ENCODE results near the gene ARHGEF10L. TPM values are rescaled to one million over a fixed set of nuclear protein-coding genes. Genes with fewer than 3 reads are reported as not detected.
A peak's percentile ranks its signal among the peaks of the same experiment; 100 is the strongest.
"Not testable (repeated sequence)": the region's sequence is repeated elsewhere in the genome, so short reads cannot be mapped to it uniquely, and the experiment has no call there.

Gene ARHGEF10L
- total RNA-seq, 1 donor from 2014 or later, result 39.9 TPM

DNA sequence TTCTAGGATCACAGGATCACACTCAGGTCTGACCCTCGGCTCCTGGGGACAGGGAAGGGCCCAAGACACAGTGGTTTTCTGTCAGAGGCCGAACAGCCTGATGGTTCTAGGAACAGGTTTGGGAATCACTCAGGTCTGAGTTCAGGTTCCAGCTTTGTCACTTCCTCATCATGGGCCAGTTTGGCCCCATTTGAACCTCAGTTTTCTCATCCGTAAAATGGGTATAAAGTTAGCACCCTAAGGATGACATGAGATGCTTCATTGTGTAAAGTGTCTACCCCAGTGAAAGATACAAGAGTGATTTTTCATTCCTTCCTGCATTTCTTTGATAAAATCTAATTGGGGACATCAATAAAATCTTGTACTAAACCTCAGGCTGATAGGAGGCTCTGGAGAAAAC lies 204.4 kb downstream of the ARHGEF10L start:
- DNase-seq, result no peak

DNA sequence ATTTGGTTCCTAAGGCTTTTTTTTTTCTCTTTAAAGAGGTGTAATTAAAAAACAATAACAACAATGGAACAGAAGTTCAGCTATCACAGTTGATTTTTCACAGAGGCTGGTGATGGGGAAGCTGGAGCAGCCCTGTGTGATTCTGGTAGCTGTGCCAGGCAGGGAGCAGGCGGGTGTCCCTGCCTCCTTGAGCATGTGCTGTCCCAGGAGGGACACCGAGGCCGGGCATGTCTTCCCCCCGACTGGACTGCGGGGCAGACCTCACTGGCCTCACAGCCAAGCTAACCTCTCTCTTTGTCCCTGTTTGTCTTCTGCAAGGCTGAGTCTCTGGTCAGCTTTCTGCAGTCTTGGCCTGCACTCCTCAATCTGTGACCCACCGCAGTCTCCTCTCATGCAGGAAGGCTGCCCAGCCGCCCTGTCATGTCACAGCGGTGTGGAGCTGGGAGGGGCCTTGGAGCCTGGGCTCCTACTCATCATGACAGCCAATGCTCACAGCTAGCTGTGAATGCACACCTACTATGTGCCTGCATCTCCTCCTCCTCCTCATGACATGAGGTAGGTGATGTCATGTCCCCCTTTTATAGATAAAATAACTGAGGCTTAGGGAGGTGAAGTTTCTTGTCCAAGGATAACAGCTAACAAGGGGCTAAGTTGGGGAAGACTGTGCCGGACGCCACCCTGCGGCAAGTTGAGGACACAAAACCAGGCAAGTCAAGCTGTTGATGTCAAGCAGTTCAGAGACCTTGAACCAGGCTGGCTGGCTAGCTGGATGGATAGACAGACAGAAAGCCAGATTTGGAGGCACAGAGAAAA lies 205.4 kb downstream of the ARHGEF10L start:
- peak; percentile 19 for DNase-seq

DNA sequence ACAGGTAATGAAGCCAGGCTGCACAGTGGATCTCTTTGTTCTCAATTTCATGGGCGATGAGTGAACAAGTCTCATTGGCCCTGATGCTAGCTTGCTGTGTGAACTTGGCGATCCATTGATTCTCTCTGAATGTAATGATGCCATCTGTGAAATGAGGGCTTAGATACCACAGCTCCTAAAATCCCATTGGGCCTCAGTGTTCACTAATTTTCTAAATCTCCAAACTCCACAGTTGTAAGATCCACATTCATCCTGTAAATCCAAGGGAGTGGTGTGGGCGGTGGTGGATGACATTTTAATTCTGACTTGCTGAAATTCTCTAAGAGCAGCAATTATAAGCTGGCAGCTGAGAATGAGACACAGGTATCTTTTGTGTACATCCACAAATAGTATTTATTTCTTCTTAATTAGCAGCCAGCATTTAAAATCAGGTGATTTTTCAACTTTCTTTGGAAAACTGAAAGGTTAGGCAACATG lies 206.0 kb downstream of the ARHGEF10L start:
- DNase-seq, result peak; percentile 24

DNA sequence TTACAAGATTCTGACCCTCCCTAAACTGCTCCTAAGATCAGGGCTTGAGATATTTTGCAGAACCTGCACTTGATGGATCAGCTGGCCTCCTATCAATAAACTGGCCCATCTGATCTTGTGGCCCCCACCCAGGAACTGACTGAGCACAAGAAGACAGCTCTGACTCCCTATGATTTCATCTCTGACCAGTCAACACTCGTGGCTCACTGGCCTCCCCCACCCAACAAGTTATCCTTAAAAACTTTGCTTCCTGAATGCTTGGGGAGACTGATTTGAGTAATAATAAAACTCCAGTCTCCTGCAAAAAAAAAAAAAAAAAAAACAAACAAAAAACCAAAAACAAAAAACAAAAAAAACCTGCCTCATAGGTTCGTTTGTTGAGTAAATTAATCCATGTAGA lies 206.8 kb downstream of the ARHGEF10L start:
- DNase-seq, result not testable (repeated sequence)

DNA sequence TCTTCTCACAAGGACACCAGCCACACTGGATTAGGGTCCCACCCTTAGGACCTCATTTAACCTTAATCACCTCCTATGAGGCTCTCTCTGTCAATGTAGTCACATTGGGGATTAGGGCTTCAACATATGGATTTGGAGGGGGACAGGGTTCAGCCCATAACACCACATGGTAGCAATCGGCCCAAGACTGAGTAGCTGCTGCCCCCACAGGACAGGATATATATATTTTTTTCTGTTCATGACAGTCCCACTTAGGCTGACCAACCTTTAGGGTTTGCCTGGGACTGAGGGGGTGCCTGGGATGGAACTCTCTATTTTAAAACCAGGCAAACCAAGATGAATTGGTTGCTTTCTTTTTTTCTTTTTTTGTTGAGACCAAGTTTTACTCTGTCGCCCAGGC lies 207.4 kb downstream of the ARHGEF10L start:
- DNase-seq, result no peak

Other genes with a start within 250 kb of the ARHGEF10L start
- gene PADI4, start 231.5 kb upstream of the ARHGEF10L start, total RNA-seq, result 1.8 TPM
- gene PADI6, start 167.5 kb upstream of the ARHGEF10L start, total RNA-seq, result not detected
- 42.5 TPM for gene RCC2, start 100.0 kb upstream of the ARHGEF10L start, total RNA-seq
- not detected for gene ACTL8, start 215.6 kb downstream of the ARHGEF10L start, total RNA-seq